NCI-H2196 treated with DMSO at 0.1 percent for 48 hours (cell line): ENCODE results near the gene ZNF337.
"Not testable (repeated sequence)": the region's sequence is repeated elsewhere in the genome, so short reads cannot be mapped to it uniquely, and the experiment has no call there.

ENCODE experiments used
- DNase-seq: peaks from one replicate; lab custom pipeline; 2025; ENCODE audit not compliant: unreplicated experiment; lab: John Stamatoyannopoulos, UW

Gene ZNF337

DNA sequence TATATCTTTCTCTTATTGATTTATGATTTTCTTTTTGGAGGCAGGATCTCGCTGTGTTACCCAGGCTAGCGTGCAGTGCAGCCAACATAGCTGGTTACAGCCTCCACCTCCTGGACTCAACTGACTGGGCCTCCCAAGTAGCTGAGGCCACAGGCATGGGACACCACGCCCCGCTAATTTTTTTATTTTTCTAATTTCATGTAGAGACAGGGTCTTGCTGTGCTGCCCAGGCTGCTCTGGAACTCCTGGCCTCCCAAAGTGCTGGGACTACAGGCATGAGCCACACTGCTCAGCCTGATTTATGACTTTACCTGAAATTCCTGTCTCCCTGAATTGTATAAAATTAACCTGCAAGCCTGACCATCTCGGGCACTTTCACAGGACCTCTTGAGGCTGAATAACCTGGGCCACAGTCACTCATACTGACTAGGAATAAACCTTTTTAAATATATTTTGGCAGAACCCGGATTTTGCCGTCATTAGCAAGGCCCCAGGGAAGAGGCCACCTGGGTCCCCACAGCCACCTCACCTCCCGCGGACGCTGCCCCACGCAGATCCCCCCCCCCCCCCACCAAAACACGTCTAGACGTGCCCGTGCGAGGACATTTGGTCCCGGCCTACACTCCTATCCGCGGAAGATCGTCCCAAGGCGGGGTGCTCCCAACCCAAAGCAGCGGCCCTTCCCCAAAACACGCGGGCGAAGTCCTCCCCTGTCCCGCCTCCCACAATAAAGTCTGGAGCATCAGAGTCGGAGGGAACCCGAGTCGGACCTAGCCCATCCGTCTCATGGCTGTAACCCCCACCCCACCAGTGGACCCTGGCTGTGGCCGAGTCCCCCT is 902 bp downstream of the ZNF337 start:
- no peak for DNase-seq

DNA sequence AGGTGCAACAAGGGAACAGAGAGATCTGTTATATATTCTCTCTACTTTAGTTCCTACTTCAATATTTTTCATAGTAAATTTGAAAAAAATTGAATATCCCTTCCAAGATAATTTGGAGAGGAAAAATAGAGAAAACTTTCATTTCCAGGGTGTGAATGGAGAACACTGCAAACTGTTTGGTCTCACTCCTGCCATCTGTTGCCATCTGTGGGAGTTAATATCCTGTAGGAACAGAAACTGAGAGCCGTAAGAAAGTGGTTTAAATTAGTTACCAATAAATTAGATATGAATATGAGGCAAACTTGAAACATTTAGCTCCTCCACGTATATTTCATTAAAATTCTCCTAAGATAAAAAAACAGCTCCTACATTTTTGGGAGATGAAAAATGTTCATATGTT is 4.2 kb downstream of the ZNF337 start:
- no peak for DNase-seq

DNA sequence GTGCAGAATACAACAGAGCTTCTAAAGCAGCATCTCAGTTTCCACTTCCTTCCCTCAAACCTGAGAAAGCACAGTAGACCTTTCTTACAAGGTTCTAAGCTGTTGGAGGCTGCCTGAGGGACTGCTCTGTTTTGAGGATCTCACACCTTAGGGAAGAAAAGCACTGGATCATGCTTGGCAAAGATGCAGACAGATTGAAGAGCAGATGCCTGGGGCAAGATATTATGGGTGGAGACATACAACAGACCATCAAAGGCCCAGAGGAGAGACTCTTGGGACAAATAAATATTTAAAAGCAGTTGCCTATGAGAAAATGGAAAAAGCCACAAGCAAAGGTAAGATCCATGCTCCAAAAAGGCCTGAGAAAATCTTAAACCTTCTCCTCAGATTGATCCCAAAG is 6.2 kb downstream of the ZNF337 start:
- DNase-seq = no peak

DNA sequence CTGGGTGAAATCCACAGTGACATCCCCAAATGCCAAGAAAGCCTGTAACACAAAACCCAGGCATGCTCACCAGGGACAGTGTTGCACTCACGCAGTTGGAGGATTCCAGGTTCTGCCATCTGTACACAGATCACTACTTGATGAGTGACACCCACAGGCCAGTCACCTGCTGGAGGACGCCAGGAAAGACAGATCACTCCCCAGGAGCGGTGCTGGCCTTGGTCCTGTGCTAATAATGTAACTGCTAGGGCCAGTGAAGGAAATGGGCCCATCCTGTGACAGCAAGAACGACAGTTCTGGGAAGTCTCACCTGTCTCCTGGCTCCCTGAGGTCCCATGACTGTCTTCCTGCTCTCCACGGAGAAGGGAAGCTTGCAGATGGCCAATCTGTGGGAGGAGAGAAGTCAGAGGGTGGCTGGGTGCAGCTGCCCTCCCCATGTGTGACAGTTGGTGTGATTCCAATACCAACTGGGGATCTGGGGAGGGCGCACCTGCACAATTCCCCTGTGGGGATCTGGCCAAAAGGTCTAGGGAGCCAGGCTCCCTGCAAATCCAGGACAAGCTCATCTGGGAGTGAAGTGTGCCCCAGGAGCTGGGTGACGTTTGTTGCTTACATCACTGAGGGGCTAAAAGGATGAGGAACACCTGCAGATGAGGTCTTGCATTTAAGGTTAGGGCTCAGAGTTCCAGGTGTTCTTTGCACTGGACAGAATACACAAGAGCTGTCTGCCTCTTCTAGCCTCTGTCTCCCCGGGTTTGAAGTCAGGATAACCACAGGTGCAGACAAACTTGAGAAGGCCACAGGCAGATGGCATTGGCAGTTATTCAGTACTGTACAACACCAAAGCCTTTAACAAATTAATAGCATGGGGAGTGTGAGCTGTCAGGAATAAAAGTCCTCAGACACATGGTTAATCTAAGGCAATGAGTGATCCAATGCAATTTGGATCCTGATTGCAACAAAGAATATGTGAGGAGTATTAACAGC is 10.3 kb downstream of the ZNF337 start:
- peak; percentile 80 for DNase-seq

DNA sequence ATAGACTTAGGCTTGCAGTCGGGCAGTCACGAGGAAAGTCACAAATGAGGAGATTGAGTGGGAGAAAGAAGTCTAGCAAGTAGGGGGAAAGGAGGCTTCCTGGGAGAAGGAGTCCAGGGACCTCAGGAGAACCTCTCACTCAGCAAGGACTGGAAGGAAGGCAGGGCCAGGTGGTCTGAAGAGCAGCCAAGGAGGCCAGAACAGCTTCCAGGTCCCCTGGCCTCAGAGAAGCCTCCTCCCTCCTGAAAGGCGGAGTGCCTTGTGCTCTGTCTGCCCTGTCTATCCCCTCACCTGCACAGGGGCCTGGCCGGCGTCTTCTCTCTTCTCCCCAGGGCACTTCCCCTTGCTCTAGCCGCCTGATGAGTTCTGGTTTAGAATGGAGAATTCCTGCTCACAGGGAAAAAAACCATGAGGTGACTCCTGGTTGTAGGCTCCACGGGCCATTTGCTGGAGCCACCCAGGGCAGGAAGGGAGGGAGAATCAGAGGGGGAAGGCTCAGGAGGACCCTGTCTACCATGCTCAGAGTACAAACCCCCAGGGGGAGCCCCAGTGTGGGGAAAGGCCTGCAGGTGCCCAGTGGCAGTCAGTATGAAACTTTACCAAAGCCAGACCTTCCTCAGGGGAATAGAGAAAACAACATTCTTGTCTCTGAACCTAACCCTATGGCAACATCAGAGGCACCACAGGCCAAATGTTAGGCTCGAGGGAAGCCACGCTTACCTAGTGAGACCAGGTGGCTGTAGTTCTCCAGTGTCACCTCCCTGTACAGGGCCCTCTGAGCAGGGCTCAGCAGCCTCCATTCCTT is 11.2 kb downstream of the ZNF337 start:
- DNase-seq = no peak

DNA sequence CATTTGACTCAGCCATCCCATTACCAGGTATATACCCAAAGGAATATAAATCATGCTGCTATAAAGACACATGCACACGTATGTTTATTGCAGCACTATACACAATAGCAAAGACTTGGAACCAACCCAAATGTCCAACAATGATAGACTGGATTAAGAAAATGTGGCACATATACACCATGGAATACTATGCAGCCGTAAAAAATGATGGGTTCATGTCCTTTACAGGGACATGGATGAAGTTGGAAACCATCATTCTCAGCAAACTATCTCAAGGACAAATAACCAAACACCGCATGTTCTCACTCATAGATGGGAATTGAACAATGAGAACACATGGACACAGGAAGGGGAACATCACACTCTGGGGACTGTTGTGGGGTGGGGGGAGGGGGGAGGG is 12.8 kb downstream of the ZNF337 start:
- not testable (repeated sequence) for DNase-seq

DNA sequence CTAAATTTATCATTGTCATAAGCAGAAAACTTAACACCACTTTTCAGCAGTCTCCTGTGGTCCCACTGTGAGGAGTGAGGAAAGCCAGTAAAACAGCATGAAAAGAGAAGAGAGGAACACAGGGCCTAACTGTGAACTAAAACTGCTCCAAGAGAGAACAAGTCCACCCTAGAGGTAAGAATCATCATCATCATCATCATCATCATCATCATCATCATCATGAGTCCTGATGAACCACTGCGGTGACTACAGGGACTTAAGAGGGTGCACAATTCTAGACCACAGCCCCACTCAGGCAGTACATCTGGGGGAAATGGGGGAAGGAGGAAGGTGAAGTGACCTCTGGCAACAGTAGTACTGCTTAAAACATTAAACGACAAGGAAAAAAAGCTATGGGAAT is 13.6 kb downstream of the ZNF337 start:
- DNase-seq = no peak

DNA sequence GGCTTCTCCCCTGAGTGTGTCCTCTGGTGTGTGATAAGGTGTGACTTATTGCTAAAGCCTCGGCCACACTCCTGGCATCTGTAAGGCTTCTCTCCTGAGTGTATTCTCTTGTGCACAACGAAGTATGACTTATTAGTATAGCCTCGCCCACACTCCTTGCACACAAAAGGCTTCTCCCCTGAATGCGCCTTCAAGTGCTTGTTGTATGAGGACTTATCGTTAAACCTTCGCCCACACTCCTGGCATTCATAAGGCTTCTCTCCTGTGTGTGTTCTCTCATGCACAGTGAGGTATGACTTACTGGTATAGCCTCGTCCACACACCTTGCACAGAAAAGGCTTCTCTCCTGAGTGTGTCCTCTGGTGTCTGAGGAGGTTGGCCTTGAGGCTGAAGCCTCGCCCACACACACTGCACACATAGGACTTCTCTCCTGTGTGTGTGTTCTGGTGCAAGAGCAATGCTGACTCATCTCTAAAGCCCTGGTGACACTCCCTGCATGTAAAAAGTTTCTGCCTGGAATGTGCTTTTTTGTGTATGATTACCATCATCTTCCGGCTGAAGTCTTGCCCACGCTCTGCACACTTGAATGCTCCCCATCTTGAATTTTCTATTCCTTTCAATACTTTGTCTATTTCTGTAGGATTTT is 20.4 kb downstream of the ZNF337 start:
- DNase-seq = no peak

DNA sequence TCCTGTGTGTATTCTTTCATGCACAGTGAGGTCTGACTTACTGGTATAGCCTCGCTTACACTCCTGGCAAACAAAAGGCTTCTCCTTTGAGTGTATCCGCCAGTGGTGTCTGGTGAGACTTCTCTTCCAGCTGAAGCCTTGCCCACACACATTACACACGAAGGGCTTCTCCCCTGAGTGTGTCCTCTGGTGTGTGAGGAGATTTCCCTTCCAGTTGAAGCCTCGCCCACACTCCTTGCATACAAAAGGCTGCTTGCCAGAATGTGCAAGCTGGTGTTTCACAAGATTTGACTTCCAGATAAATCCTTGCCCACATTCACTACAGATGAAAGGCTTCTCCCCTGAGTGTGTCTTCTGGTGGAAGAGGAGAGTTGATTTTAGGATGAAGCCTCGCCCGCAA is 21.5 kb downstream of the ZNF337 start:
- no peak for DNase-seq

DNA sequence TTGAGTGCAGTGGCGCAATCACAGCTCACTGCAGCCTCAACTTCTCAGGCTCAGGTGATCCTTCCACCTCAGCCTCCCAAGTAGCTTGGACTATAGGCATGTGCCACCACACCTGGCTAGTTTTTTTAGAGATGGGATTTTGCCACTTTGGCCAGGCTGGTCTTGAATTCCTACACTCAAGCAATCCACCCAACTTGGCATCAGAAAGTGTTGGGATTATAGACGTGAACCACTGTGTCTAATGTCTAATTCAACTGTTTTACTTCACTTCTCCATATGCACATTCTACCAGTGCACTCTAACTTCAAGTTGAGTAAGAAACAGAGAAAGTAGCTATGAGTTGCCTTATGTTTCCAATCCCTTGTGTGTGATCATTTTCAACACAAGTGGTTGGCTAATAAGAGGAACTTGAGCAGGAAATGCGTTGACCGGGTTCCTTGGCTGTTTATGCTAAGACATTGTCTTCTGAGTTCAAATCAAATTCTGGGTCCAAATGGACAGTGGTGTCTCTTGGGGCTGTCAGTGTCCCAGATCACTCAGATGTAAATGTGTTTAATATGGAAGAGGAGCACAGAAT is 23.9 kb downstream of the ZNF337 start:
- DNase-seq = no peak

DNA sequence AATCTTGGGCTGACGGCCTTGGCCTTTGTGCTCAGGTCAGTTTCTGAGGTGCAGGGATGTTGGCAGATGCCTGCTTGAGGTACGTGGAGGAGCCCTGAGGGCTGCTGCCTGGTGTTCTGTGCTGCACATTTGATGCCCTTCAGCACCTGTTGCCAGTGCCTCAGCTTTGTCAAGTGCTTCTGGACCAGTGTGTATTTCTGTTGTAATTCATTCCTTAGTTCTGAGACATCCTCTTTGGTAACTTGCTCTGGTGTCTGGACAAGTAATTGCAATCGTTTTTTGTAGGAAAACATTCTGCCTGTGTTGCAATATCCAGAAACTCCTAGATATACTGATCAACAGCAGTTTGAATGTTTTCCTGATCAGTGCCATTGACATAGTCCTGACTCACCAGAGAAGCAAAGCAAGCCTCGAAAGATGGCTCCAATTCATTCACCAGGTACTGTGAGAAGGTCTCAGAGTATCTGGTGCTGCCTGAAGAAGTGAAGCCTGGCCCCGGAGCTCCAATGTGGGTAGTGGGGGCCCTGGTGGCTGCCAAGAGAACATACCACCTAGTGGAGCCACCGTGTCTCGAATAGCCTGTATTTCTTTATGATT is 26.7 kb downstream of the ZNF337 start:
- DNase-seq = no peak

DNA sequence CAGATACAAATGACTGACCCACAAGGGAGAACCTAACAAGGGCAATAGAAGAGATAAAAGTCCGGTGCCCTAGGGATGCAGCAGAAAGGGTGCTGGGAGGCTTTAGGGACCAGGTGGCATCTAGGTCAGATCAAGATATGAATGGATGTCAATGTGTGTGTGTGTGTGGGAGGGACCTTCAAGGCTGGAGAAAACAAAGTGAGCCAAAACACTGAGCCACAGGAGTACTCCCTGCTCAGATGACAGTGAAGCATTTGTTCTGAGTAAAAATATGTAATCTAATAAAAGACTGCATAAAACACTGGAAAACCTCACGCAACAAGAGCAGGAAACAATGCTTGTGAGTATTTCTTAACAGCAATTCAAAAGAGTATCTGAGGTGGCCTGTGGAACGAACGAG is 28.2 kb downstream of the ZNF337 start:
- DNase-seq = no peak

DNA sequence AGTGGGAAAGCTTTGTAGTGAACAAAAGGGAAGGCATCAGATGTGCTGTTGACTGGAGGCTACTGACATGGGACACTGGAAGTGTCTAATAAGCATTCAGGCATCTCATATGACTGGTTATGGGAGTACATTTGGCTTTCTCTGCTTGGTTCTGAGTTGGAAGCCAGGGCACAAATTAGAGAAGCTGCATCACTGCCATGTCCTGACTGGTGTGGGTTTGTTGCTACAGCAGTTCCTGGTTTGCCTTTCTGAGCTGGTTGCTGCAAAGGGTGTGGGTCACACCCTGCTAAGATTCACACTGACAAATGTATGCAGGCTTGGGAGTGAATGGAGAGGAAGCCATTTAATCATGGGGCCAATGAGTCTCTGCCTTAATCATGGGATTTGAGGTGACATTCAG is 36.7 kb downstream of the ZNF337 start:
- no peak for DNase-seq

DNA sequence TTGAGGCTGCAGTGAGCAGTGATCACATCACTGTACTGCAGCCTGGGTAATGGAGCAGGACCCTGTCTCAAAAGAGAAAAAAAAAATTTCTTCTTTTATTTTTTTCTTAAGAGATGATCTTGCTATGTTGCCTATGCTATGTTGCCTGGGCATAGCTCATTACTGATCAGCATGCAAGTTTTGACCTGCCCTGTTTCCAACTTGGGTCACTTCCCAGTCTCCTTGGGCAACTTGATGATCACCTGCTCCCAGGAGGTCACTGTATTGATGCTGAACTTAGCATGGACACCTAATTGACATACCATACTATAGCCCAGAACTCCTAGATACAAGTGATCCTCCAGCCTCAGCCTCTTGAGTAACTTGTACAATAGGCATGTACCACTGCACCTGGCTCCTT is 42.2 kb downstream of the ZNF337 start:
- no peak for DNase-seq

DNA sequence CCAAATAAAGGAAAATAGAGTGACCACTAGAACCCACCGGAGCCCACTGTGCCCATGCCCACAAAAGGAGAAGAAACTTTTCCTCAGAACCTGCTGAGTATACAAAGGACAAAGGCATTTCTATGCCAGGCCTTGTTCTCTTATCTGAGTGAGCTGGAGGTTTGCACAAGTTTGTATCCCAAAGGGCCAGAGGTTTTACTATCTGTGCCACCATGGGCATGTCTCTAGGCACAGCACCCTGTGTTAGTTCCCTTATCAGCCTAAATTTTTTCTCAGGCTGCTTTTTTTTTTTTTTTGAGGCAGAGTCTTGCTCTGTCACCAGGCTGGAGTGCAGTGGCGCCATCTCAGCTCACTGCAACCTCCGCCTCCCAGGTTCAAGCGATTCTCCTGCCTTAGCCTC is 43.8 kb downstream of the ZNF337 start:
- DNase-seq = not testable (repeated sequence)

DNA sequence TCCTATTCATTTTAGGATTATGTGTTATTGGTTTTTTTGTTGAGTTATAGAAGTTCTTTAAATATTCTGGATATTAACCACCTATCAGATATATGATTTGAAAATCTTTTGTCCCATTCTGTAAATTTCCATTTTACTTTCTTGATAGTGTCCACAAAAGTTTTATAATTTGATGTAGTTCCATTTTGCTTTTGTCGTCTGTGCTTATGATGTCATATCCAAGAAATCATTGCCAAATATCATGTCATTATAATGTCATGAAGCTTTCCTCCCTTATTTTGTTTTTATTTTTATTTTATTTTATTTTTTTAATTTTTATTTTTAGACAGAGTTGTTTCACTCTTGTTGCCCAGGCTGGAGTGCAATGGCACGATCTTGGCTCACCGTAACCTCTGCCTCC is 51.8 kb downstream of the ZNF337 start:
- DNase-seq = no peak

DNA sequence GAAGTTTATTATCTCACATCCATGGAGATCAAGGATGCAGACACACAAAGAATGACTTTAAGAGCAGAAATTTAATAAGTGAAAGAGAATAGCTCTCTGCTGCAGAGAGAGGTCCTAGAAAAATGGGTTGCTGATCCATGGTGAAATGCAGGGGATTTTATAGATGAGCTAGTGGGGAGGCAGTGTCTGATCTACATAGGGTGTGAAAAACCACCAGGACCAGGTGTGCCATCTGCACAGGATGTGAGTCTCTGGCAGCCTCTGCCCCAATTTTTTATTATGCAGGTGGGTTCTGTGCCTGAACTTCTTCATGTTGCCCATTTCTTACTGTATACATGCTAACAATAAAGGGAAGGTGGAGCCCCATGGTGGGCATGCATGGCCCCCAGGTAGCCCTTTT is 52.9 kb downstream of the ZNF337 start:
- no peak for DNase-seq

DNA sequence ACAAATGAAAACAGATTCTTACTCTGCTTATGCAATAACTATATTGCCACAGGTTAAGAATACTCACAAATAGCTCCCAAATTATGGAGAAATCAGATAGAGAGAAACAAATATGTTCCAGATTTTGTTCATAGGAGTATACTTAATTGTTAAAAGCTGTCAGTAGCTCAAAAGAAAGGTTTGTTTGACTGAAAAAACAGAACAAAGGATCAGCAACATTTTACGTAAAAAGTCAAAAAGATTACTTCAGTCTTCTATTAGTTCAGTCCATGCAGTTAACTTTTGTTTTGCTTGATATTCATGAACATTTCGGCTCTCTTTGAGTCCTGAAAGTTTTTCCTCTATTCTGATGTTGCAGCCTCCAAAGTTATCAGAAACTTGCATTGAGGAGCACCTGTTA is 59.4 kb downstream of the ZNF337 start:
- no peak for DNase-seq

DNA sequence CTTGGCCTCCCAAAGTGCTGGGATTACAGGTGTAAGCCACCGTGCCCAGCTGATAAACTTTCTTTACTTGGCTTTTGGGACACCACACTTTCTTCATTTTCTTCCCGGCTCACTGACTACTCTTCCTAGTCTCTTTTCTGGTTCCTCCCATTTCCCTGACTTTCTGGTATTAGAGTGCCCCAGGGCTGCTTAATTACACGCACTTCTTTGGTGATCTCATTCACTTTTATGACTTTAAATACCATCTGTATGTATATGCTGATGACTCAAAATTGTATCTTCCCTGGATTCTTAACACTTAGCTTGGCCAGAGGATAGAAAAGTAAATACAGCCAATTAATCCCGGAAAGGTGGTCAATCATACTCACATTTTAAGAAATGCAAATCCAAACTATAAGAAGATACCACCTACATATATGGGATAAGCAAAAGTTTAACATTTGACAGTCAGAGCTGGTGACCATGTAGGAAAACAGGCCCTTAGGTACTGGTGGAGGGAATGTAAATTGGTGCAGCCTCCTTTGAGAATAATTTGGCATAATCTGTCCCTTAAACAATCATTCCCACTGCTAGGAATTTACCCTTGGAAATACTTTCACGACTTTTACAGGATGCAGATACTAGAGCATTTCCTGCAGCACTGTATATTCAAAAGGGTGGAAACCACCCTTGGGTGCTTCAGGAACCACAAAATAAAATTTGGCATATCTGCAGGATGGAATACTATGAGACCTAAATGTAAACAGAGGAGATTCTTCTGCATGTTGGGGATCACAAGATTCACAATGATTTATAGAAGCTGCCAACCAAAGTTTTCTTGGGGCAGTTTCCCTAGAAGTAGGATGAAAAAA is 63.5 kb downstream of the ZNF337 start:
- DNase-seq = no peak
